LNCaP clone FGC (cell line): Measurements from ENCODE around the gene UBE2L6.

Experiments
- DNase-seq: peaks from one replicate; pipeline ENCODE4 v3.0.0-alpha.2; 2011; ENCODE audit warnings: low read depth
- H3K4me3 ChIP-seq: 2 replicates; pipeline ENCODE4 v1.5.1; 2011; ENCODE audit warnings: mild to moderate bottlenecking, low read depth, low read length, control low read depth
- CTCF ChIP-seq: IDR thresholded peaks from 2 replicates; pipeline ENCODE4 v1.5.1; 2012; ENCODE audit warnings: mild to moderate bottlenecking; ENCODE audit not compliant: control insufficient read depth, insufficient read depth; ENCODE audit errors: extremely low read depth

The UBE2L6 gene

GRCh38 chr11:57521116-57521515, 46.4 kb downstream of the UBE2L6 start:
- DNase-seq: no peak
- TF ChIP-seq CTCF: no peak
- no peak overlapping the region for H3K4me3 ChIP-seq

- peak overlapping the region; percentile 87 for H3K4me3 ChIP-seq
- no peak for TF ChIP-seq CTCF
- DNase-seq: no peak
Observed at GRCh38 chr11:57516061-57516443, 51.4 kb downstream of the UBE2L6 start.

- TF ChIP-seq CTCF: no peak
- DNase-seq: no peak
- H3K4me3 ChIP-seq: peak within 1 kb of the TSS; percentile 87
Observed at GRCh38 chr11:57515332-57516060, 52.0 kb downstream of the UBE2L6 start, which contains the start of gene SLC43A1. SLC43A1 (minus strand) TSS chr11:57515702; CDS start chr11:57514111, 1,591 bp downstream.

GRCh38 chr11:57514538-57515331, 52.7 kb downstream of the UBE2L6 start:
- H3K4me3 ChIP-seq: peak overlapping the region; percentile 87
- no peak for DNase-seq
- TF ChIP-seq CTCF: no peak

GRCh38 chr11:57513911-57514537, 53.4 kb downstream of the UBE2L6 start:
- DNase-seq: no peak
- H3K4me3 ChIP-seq: peak overlapping the region; percentile 87
- no peak for TF ChIP-seq CTCF

GRCh38 chr11:57513452-57513795, 54.0 kb downstream of the UBE2L6 start:
- H3K4me3 ChIP-seq: peak overlapping the region; percentile 87

More at GRCh38 chr11:57513452-57513795, 54.0 kb downstream of the UBE2L6 start:
- no peak for DNase-seq
- no peak for TF ChIP-seq CTCF
